Trophoblast cell (in vitro differentiated cells and primary cell): ENCODE data around the gene IL17REL.

Experiments
- DNase-seq, 2 donors: peaks; one replicate each; pipeline ENCODE4 v3.0.0-alpha.2; 2016
- H2AFZ ChIP-seq: 2 replicates; pipeline ENCODE4 v1.6.1; 2013; ENCODE audit warnings: low read length, moderate library complexity, mild to moderate bottlenecking; ENCODE audit not compliant: insufficient read depth, poor library complexity
- H2AK5ac ChIP-seq: 2 replicates; pipeline ENCODE4 v1.6.1; 2013; ENCODE audit warnings: mild to moderate bottlenecking, low read length
- H2BK120ac ChIP-seq: 2 replicates; pipeline ENCODE4 v1.6.1; 2013; ENCODE audit warnings: low read length, mild to moderate bottlenecking, moderate library complexity; ENCODE audit not compliant: insufficient read depth, poor library complexity
- H2BK12ac ChIP-seq: 2 replicates; pipeline ENCODE4 v1.6.1; 2013; ENCODE audit warnings: mild to moderate bottlenecking, low read length, moderate library complexity
- H2BK5ac ChIP-seq: 2 replicates; pipeline ENCODE4 v1.6.1; 2013; ENCODE audit warnings: low read length, low read depth, moderate library complexity, mild to moderate bottlenecking; ENCODE audit not compliant: poor library complexity
- H3K14ac ChIP-seq: 2 replicates; pipeline ENCODE4 v1.6.1; 2013; ENCODE audit warnings: mild to moderate bottlenecking, low read length
- H3K18ac ChIP-seq: 2 replicates; pipeline ENCODE4 v1.6.1; 2013; ENCODE audit warnings: mild to moderate bottlenecking, low read length
- H3K23ac ChIP-seq: 2 replicates; pipeline ENCODE4 v1.6.1; 2013; ENCODE audit warnings: low read length
- H3K27ac ChIP-seq: 2 replicates; pipeline ENCODE4 v1.5.1; 2013; ENCODE audit warnings: low read depth, mild to moderate bottlenecking, inconsistent platforms, low read length, moderate library complexity
- H3K27me3 ChIP-seq: 2 replicates; pipeline ENCODE4 v1.6.1; 2013; ENCODE audit warnings: inconsistent platforms, mild to moderate bottlenecking, low read length, moderate library complexity; ENCODE audit not compliant: insufficient read depth
- H3K36me3 ChIP-seq, 2 experiments: 1 replicate in 1 of 2; 2 replicates in 1 of 2; pipeline ENCODE4 v1.6.1; 2013; ENCODE audit warnings: low read length in 2 of 2, mild to moderate bottlenecking in 2 of 2, moderate library complexity in 1 of 2; ENCODE audit not compliant: insufficient read depth in 2 of 2, control insufficient read depth in 1 of 2
- H3K4ac ChIP-seq: 2 replicates; pipeline ENCODE4 v1.6.1; 2013; ENCODE audit warnings: low read depth, mild to moderate bottlenecking, low read length, moderate library complexity
- H3K4me1 ChIP-seq, 2 experiments: 1 replicate in 1 of 2; 2 replicates in 1 of 2; pipeline ENCODE4 v1.6.1; 2013; ENCODE audit warnings: low read length in 2 of 2, mild to moderate bottlenecking in 2 of 2, moderate library complexity in 1 of 2; ENCODE audit not compliant: insufficient read depth in 2 of 2, control insufficient read depth in 1 of 2
- H3K4me2 ChIP-seq: 2 replicates; pipeline ENCODE4 v1.6.1; 2013; ENCODE audit warnings: inconsistent platforms, mild to moderate bottlenecking, low read length, moderate library complexity
- H3K4me3 ChIP-seq: 2 replicates; pipeline ENCODE4 v1.5.1; 2013; ENCODE audit warnings: mild to moderate bottlenecking, low read depth, low read length, inconsistent platforms
- H3K79me1 ChIP-seq: one replicate; pipeline ENCODE4 v1.6.1; 2013; ENCODE audit warnings: low read length
- H3K79me2 ChIP-seq: 2 replicates; pipeline ENCODE4 v1.6.1; 2013; ENCODE audit warnings: low read length, mild to moderate bottlenecking; ENCODE audit not compliant: control insufficient read depth, insufficient read depth, poor library complexity
- H3K9ac ChIP-seq: 2 replicates; pipeline ENCODE4 v1.6.1; 2013; ENCODE audit warnings: mild to moderate bottlenecking, low read length
- H3K9me3 ChIP-seq: 2 replicates; pipeline ENCODE4 v1.6.1; 2013; ENCODE audit warnings: low read depth, mild to moderate bottlenecking, control low read depth, inconsistent platforms, low read length; ENCODE audit not compliant: insufficient read depth
- H4K12ac ChIP-seq: 2 replicates; pipeline ENCODE4 v1.6.1; 2013; ENCODE audit warnings: low read depth, mild to moderate bottlenecking, low read length, moderate library complexity
- H4K8ac ChIP-seq: 2 replicates; pipeline ENCODE4 v1.6.1; 2013; ENCODE audit warnings: low read depth, mild to moderate bottlenecking, low read length, moderate library complexity
- H4K91ac ChIP-seq: one replicate; pipeline ENCODE4 v1.6.1; 2013; ENCODE audit warnings: low read depth, mild to moderate bottlenecking, low read length, moderate library complexity
- WGBS: extraction: QIAGEN DNeasy Blood & Tissue Kit; methylation state at CpG from one replicate; pipeline ENCODE4 v1.1.7; 2013; ENCODE audit warnings: missing lambda C conversion rate; ENCODE audit not compliant: insufficient read length, insufficient coverage; ENCODE audit errors: extremely low coverage; 5-methylcytosine and 5-hydroxymethylcytosine counted together

The IL17REL gene

DNA sequence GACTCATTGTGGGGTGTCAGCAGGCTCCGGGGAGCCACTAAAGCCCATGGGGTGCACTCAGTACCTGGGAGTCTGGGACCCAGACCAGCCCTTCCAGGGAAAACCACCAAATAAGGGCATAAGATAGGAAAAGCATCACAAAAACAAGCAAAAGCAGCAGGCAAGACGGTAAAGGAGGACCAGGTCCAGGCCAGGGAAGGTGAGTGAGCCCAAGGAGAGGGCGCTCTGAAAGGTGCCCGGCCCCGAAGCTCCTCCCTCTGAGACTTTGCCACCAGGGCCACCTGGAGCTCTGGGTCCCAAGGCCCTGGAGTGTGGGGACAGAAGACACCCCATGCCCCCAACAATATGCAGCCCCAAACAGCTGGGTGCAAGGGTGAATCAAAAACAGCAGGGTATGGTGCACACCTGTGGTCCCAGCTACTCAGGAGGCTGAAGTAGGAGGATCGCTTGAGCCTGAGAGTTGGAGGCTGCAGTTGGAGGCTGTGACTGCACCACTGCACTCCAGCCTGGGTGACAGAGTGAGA lies 5.2 kb upstream of the IL17REL start:
- no peak overlapping the region for H3K27ac ChIP-seq
- no peaks in the 10 kb centered on the region for H3K79me1 ChIP-seq
- H3K4ac ChIP-seq = no peak overlapping the region
- no peak overlapping the region for H2AFZ ChIP-seq
- no peak overlapping the region for H3K23ac ChIP-seq
- no peak for DNase-seq
- peaks cover 24% of the 10 kb centered on the region for H3K27me3 ChIP-seq
- H3K36me3 ChIP-seq = no peaks in the 10 kb centered on the region
- no peaks in the 10 kb centered on the region for H3K79me2 ChIP-seq
- no peak overlapping the region for H4K8ac ChIP-seq
- peaks cover 31% of the 10 kb centered on the region for H3K9me3 ChIP-seq
- H4K12ac ChIP-seq = no peak overlapping the region
- no peak overlapping the region for H4K91ac ChIP-seq
- no peak overlapping the region for H3K4me3 ChIP-seq
- H3K4me2 ChIP-seq = no peak overlapping the region
- no peak overlapping the region for H3K14ac ChIP-seq
- H3K9ac ChIP-seq = no peak overlapping the region
- H3K18ac ChIP-seq = no peak overlapping the region
- H2AK5ac ChIP-seq = no peak overlapping the region
- no peak overlapping the region for H2BK12ac ChIP-seq
- H2BK5ac ChIP-seq = no peak overlapping the region
- WGBS = no CpG with 5 or more reads among the region's 6 CpGs
- H3K4me1 ChIP-seq = no peaks in the 10 kb centered on the region
- H2BK120ac ChIP-seq = no peak overlapping the region

DNA sequence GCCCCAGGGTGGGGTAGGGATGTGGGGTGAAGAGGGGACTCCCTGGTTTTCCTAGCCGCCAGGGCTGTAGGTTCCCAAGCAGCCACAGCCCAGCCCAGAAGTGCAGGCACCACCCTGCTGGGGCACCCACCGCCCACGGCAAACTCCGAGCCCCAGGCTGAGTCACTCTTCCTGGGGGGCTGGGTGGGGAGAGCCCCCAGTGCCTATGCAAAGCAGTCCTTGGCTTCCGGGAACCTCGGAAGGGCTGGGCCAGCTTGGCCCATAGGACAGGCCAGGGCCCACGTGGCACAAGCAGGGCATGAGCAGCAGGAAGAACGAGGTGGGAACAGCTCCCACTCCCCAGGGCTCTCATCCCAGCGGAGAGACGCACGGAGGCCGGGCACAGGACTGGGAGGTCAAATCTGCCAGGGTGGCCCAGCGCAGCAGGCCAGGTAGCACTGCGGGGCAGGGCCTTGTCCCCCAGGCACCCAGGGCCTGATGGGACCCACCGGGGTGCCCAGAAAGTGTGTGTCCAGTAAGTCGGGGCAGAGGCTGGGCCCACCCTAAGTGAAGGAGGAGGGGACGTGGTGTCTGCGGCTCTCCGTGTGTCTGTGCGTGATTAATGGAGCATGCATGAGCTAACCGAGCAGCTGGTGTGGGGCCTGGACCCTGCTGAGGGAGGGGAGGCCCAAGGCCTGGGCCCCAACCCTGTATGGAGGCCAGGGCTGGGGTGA lies 4.6 kb upstream of the IL17REL start:
- no CpG with 5 or more reads among the region's 21 CpGs for WGBS
- Histone ChIP-seq H3K18ac (no peak overlapping the region), H3K23ac (no peak overlapping the region), H3K14ac (no peak overlapping the region), H3K27ac (no peak overlapping the region), H3K4me2 (no peak overlapping the region), H3K36me3 (no peaks in the 10 kb centered on the region), H3K9me3 (peaks cover 28% of the 10 kb centered on the region), H3K9ac (no peak overlapping the region), H4K12ac (no peak overlapping the region), H2BK120ac (no peak overlapping the region), H3K4me3 (no peak overlapping the region), H2AK5ac (no peak overlapping the region), H3K4ac (no peak overlapping the region), H3K4me1 (no peaks in the 10 kb centered on the region), H4K91ac (no peak overlapping the region), H2BK12ac (no peak overlapping the region), H2AFZ (no peak overlapping the region), H4K8ac (no peak overlapping the region), H3K27me3 (peaks cover 24% of the 10 kb centered on the region), H3K79me2 (no peaks in the 10 kb centered on the region), H2BK5ac (no peak overlapping the region), H3K79me1 (no peaks in the 10 kb centered on the region)
- no peak for DNase-seq

DNA sequence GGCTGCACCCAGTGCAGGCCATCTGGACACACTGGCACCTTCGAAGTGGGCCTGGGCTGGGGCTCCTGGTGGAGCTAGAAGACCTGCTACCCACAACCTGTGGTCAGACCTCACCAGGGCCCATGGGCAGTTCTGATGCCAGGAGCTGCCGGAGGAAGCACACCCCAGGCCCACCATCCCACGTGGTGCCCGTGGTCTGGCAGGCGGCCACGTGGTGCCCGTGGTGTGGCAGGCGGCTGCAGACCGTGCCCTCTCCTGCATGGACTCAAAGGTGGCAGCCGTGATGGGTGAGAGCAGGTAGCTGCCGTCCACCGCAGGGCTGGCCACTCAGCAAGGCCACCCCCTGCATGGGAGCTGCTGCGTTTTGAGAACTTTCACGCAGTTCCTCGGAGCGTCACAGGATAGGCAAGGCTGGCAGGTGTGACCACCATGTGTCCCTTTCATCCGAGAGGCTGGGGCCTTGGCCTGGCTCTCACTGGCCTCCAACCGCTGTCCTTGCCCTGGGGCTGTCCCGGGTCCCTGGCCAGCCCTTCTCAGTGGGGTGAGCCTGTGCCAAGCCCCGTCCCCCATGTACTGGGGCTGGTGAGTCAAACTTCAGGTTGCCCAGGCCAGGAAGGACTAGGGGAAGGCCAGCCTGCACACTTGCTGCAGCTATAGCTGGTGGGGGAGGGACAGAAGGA lies 3.9 kb upstream of the IL17REL start:
- no CpG with 5 or more reads among the region's 20 CpGs for WGBS
- no peak overlapping the region for H4K8ac ChIP-seq
- H3K79me1 ChIP-seq = no peaks in the 10 kb centered on the region

GRCh38 chr22:50015451-50016307 lies 3.1 kb upstream of the IL17REL start:
- WGBS = no CpG with 5 or more reads among the region's 30 CpGs
- H2BK5ac ChIP-seq = no peak overlapping the region
- H3K9me3 ChIP-seq = peaks cover 16% of the 10 kb centered on the region
- H4K91ac ChIP-seq = no peak overlapping the region
- H4K8ac ChIP-seq = no peak overlapping the region
- no peak overlapping the region for H3K14ac ChIP-seq
- DNase-seq = no peak
- no peaks in the 10 kb centered on the region for H3K79me2 ChIP-seq
- H3K36me3 ChIP-seq = no peaks in the 10 kb centered on the region
- H3K4me3 ChIP-seq = no peak overlapping the region
- no peak overlapping the region for H3K4me2 ChIP-seq
- no peaks in the 10 kb centered on the region for H3K4me1 ChIP-seq
- no peak overlapping the region for H3K9ac ChIP-seq
- no peak overlapping the region for H2AFZ ChIP-seq
- H2AK5ac ChIP-seq = no peak overlapping the region
- no peak overlapping the region for H3K18ac ChIP-seq
- no peak overlapping the region for H3K27ac ChIP-seq
- H4K12ac ChIP-seq = no peak overlapping the region
- H2BK120ac ChIP-seq = no peak overlapping the region
- peaks cover 33% of the 10 kb centered on the region for H3K27me3 ChIP-seq
- H3K4ac ChIP-seq = no peak overlapping the region
- H3K79me1 ChIP-seq = no peaks in the 10 kb centered on the region
- H2BK12ac ChIP-seq = no peak overlapping the region
- no peak overlapping the region for H3K23ac ChIP-seq

More for the DNA sequence above, 3.9 kb upstream of the IL17REL start:
- peaks cover 27% of the 10 kb centered on the region for H3K27me3 ChIP-seq
- H3K4me3 ChIP-seq = no peak overlapping the region
- H2AFZ ChIP-seq = no peak overlapping the region
- H2BK12ac ChIP-seq = no peak overlapping the region
- no peak overlapping the region for H4K12ac ChIP-seq
- H2BK5ac ChIP-seq = no peak overlapping the region
- H3K4me1 ChIP-seq = no peaks in the 10 kb centered on the region
- no peaks in the 10 kb centered on the region for H3K79me2 ChIP-seq
- no peak overlapping the region for H4K91ac ChIP-seq
- H3K23ac ChIP-seq = no peak overlapping the region
- H3K9ac ChIP-seq = no peak overlapping the region
- H2AK5ac ChIP-seq = no peak overlapping the region
- H3K9me3 ChIP-seq = peaks cover 22% of the 10 kb centered on the region
- H3K4me2 ChIP-seq = no peak overlapping the region
- no peak overlapping the region for H3K18ac ChIP-seq
- no peak for DNase-seq
- H3K27ac ChIP-seq = no peak overlapping the region
- no peak overlapping the region for H3K14ac ChIP-seq
- H2BK120ac ChIP-seq = no peak overlapping the region
- H3K36me3 ChIP-seq = no peaks in the 10 kb centered on the region
- H3K4ac ChIP-seq = no peak overlapping the region
